Measurements from ENCODE around the gene UBR4.
"Not testable (repeated sequence)": the region's sequence is repeated elsewhere in the genome, so short reads cannot be mapped to it uniquely, and the experiment has no call there.

The UBR4 gene

DNA sequence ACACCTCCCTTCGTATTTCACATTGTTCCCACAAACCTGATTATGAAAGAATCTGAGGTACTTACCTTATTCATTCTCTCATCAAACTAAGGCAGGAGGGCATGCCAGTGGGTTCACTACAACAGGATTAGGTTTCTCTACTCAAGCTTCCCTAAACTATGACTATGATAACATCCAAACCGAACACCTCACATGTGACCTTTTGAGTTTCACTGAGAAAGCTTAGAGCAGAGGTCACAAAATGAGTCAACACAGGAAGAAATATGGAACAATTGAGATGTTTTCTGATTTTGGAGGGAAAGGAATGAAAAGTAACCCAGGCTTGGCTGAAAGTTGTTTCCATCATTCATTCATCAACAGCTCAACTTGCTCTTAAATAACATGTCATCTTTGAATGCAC, 24.1 kb downstream of the UBR4 start:
- no peak for DNase-seq

DNA sequence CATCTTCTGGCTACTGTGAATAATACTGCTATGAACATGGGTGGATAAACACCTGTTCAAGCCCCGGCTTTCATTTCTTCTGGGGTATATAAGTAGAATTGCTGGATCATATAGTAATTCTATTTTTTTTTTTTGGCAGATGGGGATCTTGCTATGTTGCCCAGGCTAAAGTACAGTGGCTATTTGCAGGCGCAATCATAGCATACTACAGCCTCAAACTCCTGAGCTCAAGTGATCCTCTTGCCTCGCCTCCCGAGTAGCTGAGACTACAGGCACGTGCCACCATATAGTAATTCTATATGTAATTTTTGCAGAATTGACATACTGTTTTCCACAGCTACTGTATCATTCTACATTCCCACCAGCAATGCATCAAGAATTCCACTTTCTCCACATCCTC, 27.8 kb downstream of the UBR4 start:
- DNase-seq, result no peak

DNA sequence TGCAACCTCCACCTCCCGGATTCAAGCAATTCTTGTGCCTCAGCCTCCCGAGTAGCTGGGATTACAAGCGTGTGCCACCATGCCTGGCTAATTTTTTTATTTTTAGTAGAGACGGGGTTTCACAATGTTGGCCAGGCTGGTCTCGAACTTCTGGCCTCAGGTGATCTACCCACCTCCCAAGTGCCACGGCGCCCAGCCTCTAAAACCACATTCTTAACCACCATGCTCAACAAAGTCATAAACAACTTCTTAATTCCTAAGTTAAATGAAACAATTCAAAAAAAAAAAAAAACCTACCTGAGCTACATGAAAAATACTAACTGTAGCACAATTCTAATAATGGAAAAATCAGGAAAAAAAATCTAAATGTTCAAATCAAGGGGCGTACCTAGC, 29.8 kb downstream of the UBR4 start:
- DNase-seq, result not testable (repeated sequence)

DNA sequence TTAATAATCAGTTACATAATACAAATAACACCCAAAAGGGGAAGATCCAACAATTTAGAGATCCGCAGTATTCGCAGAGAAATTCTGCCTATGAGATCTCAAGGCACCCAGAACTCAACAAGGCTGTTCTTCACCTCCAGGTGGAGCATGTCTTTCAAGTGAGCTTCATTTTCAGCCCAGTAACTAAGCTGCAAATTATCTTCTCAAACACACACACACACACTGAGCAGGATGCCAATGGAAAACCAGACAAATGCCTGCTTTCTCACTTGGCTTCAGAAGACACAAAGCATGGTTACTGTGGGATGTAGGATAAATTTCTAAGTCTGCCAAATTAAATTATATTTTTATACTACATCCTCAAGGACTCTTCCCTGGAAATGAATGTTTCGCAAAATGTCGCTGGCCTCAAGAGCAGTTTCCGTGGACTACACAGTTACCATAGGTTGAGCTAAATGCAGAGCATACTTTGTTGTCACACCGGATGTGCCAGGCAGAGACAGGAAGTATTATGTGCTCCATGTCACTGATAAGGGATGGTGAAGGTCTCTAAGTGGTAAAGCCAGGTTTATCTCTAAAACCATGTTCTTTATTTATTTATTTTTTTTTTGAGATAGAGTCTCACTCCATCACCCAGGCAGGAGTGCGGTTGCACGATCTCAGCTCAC, 30.3 kb downstream of the UBR4 start:
- no peak for DNase-seq

DNA sequence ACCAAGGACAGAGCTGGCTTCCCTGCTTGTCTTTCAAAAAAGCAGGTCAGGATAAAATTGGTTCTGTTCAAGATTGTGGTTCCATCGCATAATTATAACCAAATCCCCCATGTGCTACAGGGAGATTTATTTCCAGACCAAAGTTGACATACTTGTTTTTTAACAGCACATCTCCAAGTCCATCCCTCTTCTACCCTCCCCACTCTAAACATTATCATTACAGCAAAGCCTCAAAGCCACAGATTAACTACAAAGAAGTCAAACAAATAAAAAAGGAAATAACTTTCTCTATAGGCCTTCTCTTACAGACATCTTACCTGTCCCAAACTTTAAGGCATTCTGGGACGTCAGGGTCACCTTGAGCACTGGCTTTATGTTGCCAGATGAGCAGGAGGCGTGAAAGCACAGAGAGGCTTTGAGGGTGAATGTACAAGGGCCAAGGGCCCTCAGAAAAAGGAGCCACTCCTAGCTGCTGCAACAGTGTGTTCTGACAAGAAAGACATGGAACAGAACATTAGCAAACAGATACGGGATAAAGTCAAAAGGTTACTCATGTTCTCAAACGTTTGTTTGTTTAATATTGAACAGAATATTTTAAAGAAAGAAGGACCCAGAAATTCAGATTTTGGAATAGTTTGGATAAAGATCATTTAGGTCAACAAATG, 31.2 kb downstream of the UBR4 start:
- no peak for DNase-seq

DNA sequence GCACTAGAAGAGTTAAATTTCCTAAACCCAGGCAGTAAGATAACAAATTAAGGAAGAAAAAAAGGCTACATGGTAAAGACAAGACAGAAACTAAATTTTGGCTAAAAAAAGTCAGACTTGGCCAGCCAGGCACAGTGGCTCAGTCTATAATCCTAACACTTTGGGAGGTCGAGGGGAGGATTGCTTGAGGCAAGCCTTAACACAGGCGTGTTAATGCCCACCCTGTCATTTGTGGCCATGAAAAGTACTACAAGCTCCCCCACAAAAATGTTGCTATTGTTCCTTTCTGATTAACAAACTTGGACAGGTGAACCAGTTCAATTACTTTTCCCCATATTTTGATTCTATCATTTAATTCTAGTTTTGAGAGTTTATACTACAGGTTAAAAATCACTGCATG, 32.3 kb downstream of the UBR4 start:
- DNase-seq, result no peak

DNA sequence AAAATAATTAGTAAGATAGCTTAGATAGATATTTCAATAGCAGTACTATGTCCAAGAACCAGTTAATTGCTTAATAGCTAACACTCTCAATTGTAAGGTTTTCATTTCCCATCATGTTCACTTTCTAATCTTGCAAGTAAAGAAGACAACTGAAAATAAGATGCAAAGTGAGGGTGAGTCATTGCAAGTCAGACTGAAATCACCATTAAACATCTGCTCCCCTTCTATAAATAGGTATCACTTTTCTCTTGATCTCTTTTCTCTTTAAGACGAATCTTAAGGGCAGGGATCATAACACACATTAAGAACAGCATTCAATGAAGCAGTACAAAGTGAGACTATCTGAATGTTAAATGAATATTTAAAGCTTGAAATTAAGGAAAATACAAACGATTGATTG, 40.4 kb downstream of the UBR4 start:
- peak; percentile 6 for DNase-seq

DNA sequence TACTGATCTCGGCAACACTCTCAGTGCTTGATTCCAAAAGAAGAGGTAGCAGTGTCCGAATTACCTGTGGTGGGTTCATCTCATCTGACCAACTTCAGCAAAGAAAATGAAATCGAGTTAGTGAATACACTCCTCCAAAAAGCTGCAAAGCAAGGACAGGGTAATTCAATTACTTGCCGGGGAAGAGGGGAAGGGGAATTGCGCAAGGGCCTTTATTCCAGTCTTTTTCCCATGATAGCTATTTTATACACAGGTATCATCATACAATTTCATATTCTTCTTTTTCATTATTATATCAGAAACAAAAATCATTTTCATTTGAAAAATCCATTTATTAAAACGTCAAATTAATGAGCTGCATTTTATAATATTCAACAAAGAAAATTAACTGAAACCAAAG, 42.9 kb downstream of the UBR4 start:
- DNase-seq, result no peak

DNA sequence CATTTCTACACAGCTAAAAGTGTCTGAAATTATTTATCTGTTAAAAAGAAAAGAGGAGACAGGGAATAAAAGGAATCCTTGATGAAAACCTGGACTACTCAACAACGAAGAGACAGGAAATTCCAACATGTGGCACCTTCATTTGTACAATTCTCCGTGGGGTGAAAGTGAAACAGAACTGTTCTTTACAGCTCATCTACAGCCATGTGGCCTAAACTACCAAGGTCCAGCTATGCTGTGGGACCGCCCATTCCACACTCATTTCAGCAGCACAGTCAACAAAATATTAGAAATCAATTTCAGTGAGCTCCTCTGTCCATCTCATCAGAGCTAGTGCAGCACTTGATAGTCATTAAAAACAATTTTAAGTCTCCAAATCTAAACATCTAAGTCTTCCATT, 44.0 kb downstream of the UBR4 start:
- DNase-seq, result no peak

DNA sequence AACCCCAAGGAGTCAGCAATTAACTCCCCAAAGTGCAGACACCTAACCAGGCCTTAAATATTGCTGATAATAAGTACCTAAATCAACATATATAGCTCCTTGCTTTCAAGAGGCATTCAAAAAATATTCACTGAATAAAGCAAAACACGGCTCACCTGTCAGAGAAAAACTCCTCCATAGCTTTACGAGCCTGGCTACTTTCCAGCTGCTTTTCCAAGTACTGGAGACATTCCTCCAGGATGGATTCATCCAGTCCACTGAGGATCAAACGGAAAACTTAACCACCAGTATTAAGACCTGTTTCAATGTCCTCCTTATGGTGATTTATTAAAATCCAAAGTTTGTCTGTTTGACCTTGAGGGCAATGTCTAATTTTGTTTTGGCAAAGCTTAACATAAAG, 44.6 kb downstream of the UBR4 start:
- no peak for DNase-seq

DNA sequence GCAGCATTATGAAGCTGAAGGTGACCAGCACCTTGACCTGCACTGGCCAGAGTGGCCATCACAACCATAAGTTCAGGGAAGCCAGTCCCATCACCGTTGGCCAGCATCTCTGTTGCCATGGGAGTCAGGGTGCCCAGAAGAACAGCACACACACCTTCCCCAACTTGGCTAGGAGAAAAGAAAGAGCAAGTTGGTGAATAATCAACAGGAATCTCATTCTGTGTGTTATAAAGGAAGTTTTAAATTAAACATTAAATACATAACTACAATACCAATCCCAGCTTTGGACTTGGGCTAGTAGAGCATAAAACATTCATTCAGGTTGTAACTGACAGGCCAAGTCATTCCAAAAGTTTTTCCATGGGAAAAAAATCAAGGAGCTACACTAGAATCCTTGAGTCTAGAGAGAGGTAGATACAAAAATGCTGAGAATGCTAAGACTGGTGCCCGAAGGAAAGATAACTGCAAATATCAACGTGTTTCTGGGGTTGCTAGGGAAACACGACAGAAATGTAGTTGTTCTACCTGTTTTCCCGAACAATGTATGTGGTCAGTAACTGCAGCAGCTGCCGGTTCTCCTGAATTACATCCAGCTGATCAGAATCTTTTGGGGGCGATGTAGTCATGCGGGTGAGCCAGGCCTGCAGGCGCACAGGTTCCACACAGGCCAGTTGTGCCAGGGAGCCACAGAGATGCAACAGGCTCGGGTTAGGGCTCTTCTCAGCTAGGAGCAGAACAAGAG, 45.6 kb downstream of the UBR4 start:
- DNase-seq, result no peak

DNA sequence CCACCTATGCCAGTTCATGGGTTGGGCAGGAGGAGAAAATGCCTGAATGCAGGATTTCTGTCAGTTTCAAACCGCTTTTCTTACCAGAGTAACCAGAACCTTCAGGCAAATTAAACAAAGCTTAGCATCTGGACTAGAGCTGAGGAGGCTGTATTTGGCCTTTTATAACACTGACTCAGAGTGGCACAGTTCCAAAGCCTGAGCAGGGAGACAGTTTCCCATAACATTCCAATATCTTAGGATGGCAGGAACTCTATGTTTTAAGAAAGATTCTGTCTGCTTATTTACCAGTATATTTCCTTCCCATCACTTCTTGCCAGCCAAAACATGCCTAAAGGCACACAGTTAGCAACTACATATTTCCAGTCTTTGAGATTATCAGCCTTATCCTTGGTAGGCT, 46.8 kb downstream of the UBR4 start:
- peak; percentile 77 for DNase-seq

DNA sequence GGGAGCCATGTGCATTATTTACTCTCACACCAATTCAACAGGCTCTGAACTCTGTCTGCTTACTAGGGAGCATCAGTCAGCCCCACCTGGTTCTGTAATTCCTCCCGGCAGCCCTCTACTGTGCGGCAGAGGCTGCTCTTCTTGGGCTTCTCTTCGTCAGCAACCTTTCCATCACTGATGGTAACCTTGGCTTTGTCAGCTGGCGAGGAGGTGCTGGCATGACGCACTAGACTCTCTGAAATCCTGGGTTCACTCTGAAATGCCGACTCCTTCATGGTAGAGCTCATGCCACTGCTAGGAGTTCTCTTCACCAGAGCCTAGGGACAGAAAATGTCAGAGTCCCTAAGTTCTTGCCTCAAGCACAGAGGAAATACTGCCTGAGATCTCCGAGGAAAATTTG, 49.2 kb downstream of the UBR4 start:
- no peak for DNase-seq

DNA sequence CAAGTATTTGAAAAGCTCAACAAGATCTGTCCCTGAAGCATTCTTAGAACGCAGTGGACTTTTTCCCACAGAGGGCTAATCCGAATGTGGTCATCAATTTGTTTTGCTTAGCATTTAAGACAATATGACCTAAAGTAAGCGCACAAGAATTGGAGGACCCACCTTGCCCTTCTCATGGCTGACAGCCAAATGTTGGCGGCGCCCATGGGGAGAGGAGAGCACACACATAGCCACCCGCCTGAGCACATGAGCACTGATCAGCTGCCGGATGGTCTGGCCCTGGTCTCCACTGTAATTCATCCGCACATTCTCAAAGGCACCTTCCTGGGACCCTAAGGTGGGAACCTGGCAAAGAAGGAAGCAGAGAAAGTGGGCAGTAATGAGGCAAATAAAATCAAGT, 52.4 kb downstream of the UBR4 start:
- DNase-seq, result no peak

DNA sequence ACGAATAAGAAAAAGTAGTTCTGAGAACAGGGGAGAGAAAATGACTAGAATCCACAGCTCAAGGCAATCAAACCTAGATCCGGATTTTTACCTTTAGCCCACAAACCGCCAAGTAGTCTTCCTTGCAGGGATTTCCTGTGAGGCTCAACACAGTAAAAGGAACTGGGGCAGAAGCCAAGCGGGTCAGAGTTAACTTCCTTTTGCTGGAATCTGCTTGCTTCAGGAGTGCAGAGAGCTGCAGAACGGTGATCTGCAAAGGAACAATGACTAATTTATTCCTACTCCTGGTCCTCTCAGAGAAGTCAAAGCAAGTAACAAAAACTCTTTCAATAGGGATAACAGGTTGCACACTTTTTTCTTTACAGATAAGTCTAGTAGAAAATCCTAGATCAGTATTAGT, 53.4 kb downstream of the UBR4 start:
- no peak for DNase-seq

DNA sequence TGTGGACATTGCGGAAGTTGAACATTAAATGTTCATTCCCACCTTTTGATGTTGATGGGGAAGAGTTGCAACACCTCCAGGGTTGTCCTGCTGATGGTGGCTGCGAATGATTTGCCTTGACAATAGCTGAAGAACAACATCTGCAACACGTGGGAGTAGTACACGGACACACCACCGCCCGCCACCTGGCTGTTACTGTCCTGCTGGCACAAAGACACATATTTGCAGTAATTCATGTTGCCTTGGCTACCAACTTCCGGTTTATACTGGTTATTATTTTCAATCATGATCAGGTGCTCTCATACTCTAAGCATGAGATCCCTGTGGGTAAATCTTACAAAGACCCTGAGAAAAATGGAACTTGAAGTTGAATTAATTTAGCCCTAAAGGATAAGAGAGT, 55.2 kb downstream of the UBR4 start:
- DNase-seq, result no peak

DNA sequence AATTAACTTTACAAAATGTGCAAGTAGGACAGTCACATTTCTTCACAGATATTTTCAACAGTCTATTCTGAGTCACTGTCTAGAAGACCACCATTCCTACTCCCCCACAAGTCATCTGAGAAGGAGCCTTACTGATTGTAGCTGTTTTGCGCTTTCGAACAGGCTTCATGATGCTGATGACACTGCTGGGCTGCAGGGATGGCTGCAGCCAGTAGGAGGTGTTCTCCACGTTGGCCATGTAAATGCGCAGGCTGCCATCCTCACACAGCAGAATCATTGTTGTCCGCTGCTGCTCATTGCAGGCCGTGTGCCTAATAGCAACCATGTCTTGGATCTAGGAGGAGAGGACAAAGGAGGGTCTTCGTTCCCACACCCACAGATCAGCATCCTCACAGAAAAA, 56.9 kb downstream of the UBR4 start:
- no peak for DNase-seq

DNA sequence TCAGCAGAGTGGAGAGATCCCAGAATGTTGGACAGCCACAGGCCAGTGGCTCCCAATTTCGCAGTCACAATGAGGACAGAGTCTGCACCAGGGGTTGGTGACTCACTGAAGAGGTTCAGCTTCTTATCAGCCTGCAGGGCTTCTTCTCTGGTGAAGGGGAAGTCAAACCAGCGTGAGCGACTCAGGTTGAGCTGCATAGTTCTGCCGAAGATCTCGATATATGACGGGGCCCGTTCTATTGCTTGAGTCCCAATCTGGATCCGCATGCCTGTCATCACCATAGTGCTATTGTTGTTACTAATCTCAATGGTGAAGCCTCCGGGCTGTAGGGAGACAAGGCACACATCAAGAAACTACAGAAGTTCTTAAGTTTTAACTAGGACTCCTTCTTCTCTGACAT, 58.5 kb downstream of the UBR4 start:
- no peak for DNase-seq

DNA sequence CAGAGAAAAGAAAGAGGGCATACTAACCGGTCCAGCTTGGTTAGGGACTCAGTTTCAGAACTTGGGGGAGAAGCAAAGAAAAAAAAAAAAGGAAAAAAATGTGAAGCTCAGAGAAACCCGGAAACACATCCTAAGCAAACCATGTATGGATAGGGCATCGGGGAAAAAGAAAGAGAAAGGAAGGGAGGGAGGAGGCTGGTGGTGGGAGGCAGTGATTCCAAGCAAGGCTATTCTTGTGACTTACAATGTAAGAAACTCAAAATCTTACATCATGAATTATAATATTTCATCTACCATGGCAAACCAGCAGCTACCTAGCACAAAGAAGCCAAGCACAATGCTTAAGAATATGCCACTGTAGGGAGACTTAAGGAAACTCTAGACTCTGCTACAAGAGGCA, 60.3 kb downstream of the UBR4 start:
- DNase-seq, result no peak

DNA sequence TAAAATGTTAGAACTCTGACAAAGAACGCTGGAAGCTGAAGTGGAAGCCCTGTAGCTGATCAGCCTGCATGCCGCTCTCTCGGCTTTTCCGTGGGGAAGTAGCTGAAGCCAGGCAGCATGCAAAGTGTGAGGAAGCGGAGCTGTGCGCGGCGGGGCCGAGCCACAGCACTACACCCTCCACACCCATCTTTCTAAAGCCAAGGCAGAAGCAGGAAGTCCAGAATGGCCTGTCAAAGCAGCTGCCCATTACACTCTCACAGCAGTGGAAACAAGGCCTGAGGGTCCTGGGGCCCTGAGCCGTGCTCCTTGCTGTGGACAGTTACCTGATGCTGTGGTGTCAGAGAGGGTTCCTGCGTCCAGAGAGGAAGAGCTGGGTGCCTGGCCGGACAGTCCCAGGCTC, 69.6 kb downstream of the UBR4 start:
- DNase-seq, result no peak

DNA sequence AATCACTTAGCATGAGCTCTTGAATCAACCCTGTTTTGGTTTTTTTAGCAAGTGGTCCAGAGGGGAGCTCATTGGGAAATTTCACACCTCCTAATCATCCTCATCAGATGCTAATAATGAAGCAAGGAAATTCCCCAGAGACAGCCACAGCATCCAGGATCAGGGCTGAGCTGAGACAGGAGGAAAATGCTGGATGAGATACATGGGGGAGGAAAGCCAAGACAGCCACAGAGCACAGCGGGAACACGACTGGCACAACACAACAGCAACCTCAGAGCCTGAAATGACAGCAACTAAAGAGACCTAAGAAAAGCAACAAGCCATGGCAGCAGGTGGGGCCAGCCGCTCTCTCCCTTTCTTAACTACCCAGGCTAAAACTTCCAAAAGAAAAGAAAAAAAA, 70.4 kb downstream of the UBR4 start:
- no peak for DNase-seq

DNA sequence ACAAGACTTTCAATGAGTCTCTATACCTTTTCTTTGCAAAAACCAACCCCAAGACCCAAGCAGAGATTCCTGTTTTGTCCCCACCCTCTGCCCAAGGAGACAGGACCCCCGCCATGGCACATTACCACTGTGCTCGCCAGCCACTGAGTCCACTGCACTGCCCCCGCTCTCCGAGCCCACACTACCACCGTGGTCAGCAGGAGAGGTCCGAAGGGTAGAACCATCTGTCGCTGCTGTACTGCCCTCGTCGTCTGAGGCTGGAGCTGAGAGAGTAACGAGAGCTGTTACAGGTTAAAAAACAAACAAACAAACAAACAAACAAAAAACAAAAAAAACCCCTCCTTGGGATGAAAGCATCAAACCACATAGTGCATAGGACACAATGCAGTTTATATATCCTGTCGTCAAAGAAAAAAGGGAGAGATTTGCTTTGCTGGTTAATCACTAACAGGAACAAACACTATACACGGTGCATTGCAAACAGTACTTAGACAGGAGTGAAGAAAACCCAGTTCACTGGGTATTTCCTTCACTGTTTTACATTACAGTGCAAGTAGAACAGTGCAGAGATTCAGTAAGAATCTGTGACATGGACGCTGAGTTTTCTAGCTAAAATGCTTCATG, 71.0 kb downstream of the UBR4 start:
- no peak for DNase-seq

DNA sequence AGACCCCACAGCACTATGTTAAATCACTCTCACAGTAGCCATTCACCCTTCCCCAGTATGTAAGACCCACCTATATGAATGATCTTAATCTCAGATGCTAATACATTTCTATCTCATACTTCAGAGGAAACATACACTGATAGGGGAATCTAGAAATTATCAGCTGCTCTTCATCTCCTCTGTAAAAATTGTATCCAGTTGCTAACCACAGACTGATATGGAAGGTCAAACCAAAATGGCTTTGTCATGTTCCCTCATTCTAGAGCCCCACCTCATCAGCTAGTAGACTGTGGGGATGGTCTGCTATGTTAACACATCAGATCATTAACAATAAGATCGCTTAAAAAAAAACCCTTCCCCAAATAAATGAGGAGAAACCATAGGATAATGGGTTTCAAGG, 71.7 kb downstream of the UBR4 start:
- DNase-seq, result no peak

DNA sequence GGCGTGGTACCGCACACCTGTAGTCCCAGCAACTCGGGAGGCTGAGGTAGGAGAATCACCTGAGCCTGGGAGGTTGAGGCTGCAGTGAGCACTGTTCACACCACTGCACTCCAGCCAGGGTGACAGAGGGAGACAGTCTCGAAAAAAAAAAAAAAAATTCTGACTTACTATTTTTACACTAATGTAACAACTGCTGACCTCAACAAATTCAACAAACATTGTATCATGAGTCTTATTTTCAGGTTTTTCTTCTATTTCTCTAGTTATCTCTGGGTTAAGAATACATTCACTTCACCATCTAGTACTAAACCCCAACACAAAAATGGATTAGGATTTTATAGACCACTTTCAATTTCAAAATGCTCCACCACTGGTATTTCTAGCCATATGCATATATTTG, 72.9 kb downstream of the UBR4 start:
- DNase-seq, result no peak
